ENCODE results near the gene RGSL1.

RGSL1 gene

GRCh38 chr1:182549346-182549745 is 99.4 kb downstream of the RGSL1 start:
- no peak for DNase-seq (ENCODE audit: low read depth)

- no peak for DNase-seq (ENCODE audit: low read depth)
Observed at GRCh38 chr1:182549811-182550210, 99.9 kb downstream of the RGSL1 start.

GRCh38 chr1:182552527-182552926 is 102.6 kb downstream of the RGSL1 start:
- DNase-seq (ENCODE audit: low read depth): no peak

GRCh38 chr1:182555493-182555892 is 105.5 kb downstream of the RGSL1 start:
- no peak for DNase-seq (ENCODE audit: low read depth)

- DNase-seq (ENCODE audit: low read depth): no peak
Observed at GRCh38 chr1:182556279-182556678, 106.3 kb downstream of the RGSL1 start.

- DNase-seq (ENCODE audit: low read depth): no peak
Observed at GRCh38 chr1:182560392-182560984, 110.5 kb downstream of the RGSL1 start.

- DNase-seq (ENCODE audit: low read depth): no peak
Observed at GRCh38 chr1:182561456-182561855, 111.5 kb downstream of the RGSL1 start.

GRCh38 chr1:182563095-182563494 is 113.1 kb downstream of the RGSL1 start:
- DNase-seq (ENCODE audit: low read depth): no peak

- no peak for DNase-seq (ENCODE audit: low read depth)
Observed at GRCh38 chr1:182564406-182565004, 114.6 kb downstream of the RGSL1 start.

GRCh38 chr1:182565537-182565936 is 115.6 kb downstream of the RGSL1 start:
- no peak for DNase-seq (ENCODE audit: low read depth)

- DNase-seq (ENCODE audit: low read depth): no peak
Observed at GRCh38 chr1:182567629-182568028, 117.7 kb downstream of the RGSL1 start.

- no peak for DNase-seq (ENCODE audit: low read depth)
Observed at GRCh38 chr1:182568647-182569284, 118.8 kb downstream of the RGSL1 start.

- no peak for DNase-seq (ENCODE audit: low read depth)
Observed at GRCh38 chr1:182569939-182570610, 120.1 kb downstream of the RGSL1 start.

- no peak for DNase-seq (ENCODE audit: low read depth)
Observed at GRCh38 chr1:182570611-182570970, 120.6 kb downstream of the RGSL1 start.

- DNase-seq (ENCODE audit: low read depth): no peak
Observed at GRCh38 chr1:182574156-182574555, 124.2 kb downstream of the RGSL1 start.

GRCh38 chr1:182575540-182576149 is 125.7 kb downstream of the RGSL1 start:
- no peak for DNase-seq (ENCODE audit: low read depth)

GRCh38 chr1:182580736-182581135 is 130.8 kb downstream of the RGSL1 start:
- DNase-seq (ENCODE audit: low read depth): no peak

GRCh38 chr1:182584746-182585145 is 134.8 kb downstream of the RGSL1 start:
- no peak for DNase-seq (ENCODE audit: low read depth)

GRCh38 chr1:182586380-182586779 is 136.4 kb downstream of the RGSL1 start:
- DNase-seq (ENCODE audit: low read depth): no peak

- no peak for DNase-seq (ENCODE audit: low read depth)
Observed at GRCh38 chr1:182587093-182587492, 137.1 kb downstream of the RGSL1 start.

GRCh38 chr1:182587666-182588499 is 137.9 kb downstream of the RGSL1 start:
- no peak for DNase-seq (ENCODE audit: low read depth)
